Measurements from ENCODE around the gene ZNF579.

DNA sequence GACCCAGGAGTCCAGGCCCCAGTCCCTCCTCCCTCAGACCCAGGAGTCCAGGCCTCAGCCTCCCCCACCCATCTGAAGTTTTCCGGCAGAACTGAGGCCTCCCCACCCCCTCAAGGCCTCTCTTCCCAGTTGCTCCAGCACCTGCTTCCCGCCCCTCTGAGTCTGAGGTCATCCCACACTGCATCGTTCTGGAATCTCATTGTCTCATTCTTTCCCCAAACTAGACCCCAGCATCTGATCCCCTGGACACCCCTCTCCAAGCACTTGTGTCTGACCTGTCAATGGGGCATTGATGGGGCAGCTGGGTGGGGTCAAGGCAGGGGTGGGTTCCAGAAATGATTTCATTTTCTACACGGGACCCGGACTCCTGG, 42.9 kb downstream of the ZNF579 start:
- no peak for TF ChIP-seq POLR2A (IDR thresholded peaks at IDR 0.05; ENCODE audit: low read depth, low read length)
- no peak for TF ChIP-seq POLR2AphosphoS5 (IDR thresholded peaks at IDR 0.05; ENCODE audit: low read depth, low read length)
